HG03103 (cell line): ENCODE results near the gene CNNM1.

ENCODE experiments used
- ATAC-seq: cut with Tn5 transposase; IDR thresholded peaks from one replicate; pipeline ENCODE4 v1.9.1; 2021; ENCODE audit warnings: low read depth; ENCODE audit not compliant: unreplicated experiment

The CNNM1 gene

DNA sequence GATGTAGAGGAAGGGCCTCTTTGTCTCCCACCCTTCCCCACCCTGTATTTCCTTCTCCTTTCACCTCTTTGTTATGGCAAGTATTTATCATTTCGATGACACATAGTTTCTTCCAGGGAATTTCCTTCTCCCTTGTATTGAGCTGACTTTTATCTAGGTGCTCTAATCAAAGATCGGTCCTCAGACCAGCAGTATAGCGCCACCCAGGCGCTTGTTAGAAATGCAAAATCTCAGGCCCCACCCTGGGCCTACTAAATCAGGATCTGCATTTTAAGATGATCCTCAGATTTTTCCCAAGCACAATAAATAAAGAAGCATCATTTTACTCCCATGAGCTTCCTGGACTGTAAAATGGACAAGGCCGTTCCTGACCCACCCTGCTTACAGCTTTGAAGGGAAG, 113.2 kb downstream of the CNNM1 start:
- ATAC-seq = no peak

- ATAC-seq = no peak
Measured at GRCh38 chr10:99443500-99443899, 114.3 kb downstream of the CNNM1 start.
